Peyer's patch (tissue), 4 donors: Measurements from ENCODE around the gene DPEP1. TPM values are rescaled to one million over a fixed set of nuclear protein-coding genes. Genes with fewer than 3 reads are reported as not detected.

Experiments
- DNase-seq, 3 donors: peaks; one replicate each; pipeline ENCODE4 v3.0.0-alpha.2; 2017 to 2019
- H3K27ac ChIP-seq, 4 donors: fragments of 200-600 bp; sonication (generic); one replicate each; pipeline ENCODE4 v1.5.1; 2016 to 2019
- H3K27me3 ChIP-seq, 2 donors: fragments of 200-600 bp; sonication (generic); one replicate each; pipeline ENCODE4 v1.5.1; 2019
- H3K36me3 ChIP-seq, 3 donors: fragments of 200-600 bp; sonication (generic); one replicate each; pipeline ENCODE4 v1.5.1; 2016 to 2019
- H3K4me1 ChIP-seq, 4 donors: fragments of 200-600 bp; sonication (generic); one replicate each; pipeline ENCODE4 v1.5.1; 2016 to 2019
- H3K4me3 ChIP-seq, 4 donors: fragments of 200-600 bp; sonication (generic); 1 replicate in 3 of 4; 2 replicates in 1 of 4; pipeline ENCODE4 v1.5.1; 2016 to 2019; ENCODE audit warnings: mild to moderate bottlenecking in 1 of 4
- H3K9me3 ChIP-seq, 4 donors: fragments of 200-600 bp; sonication (generic); one replicate each; pipeline ENCODE4 v1.5.1; 2016 to 2019; ENCODE audit warnings: mild to moderate bottlenecking in 1 of 4
- CTCF ChIP-seq, 6 experiments: fragments of 450-650 bp in 4 of 6; fragments of 200-600 bp in 2 of 6; sonication (generic) in 1 of 6; IDR thresholded peaks; one replicate each; pipeline ENCODE4 v1.5.1; 2017 to 2019; ENCODE audit warnings: antibody characterized with exemption in 6 of 6, mild to moderate bottlenecking in 3 of 6, moderate library complexity in 1 of 6
- POLR2A ChIP-seq, 2 donors: fragments of 450-650 bp; IDR thresholded peaks; one replicate each; pipeline ENCODE4 v1.5.1; 2017; ENCODE audit warnings: antibody characterized with exemption in 2 of 2, mild to moderate bottlenecking in 2 of 2, moderate library complexity in 2 of 2
- total RNA-seq, 4 donors: library from RNA; depleted of rRNA; stranded (reverse); fragments of >200 nt; gene quantifications; one replicate each; pipeline ENCODE4 v1.1.0, GENCODE V29; 2016

Gene DPEP1
- total RNA-seq, 4 donors from 2014 or later: 272 to 3,324 (median 2,161) TPM

DNA sequence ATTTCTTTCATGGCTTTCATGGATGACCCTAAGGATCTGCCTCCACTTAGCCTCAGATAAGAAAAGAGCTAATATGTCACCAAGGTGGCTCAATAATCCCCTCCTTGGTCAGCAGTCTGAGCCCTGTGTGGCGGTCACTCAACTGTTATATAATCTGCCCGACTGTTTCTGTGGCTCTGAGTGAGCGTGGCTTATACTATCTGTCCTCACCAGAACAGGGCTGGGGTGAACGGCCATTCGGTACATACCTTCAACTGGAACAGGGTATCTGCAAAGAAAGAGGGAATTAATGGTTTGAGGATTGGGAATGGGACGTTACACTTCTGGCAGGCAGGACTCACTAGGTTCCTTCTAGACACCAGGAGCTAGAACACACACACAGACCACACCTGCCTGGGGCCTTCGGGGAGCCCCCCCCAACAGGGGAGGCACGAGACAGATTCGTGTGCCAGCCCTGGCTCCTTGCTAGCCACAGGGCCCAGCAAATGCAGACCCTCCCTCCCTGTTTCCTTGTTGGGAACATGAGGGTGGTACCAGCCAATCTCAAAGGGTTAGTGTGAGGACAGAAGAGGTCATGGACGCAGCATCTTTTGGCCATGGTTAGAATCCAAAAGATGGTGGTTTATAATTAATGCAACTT lies 40.3 kb downstream of the DPEP1 start:
- H3K27ac ChIP-seq: no peak overlapping the region
- H3K36me3 ChIP-seq: peaks cover 0 to 50% (median 0%) of the 10 kb centered on the region in 3 donors
- H3K4me1 ChIP-seq: peaks cover 4 to 25% (median 10%) of the 10 kb centered on the region in 4 donors
- no peak overlapping the region for H3K4me3 ChIP-seq
- no peak for DNase-seq
- H3K9me3 ChIP-seq: no peaks in the 10 kb centered on the region
- TF ChIP-seq CTCF (IDR thresholded peaks at IDR 0.05) (no peak), POLR2A (IDR thresholded peaks at IDR 0.05) (no peak)
- H3K27me3 ChIP-seq: no peaks in the 10 kb centered on the region

GRCh38 chr16:89655062-89655643 lies 41.7 kb downstream of the DPEP1 start:
- Histone ChIP-seq H3K27me3 (no peaks in the 10 kb centered on the region), H3K36me3 (peaks cover 0 to 38% (median 0%) of the 10 kb centered on the region in 3 donors), H3K4me3 (no peak overlapping the region), H3K27ac (peak overlapping the region in 2 of 4 donors; percentile 26 to 50), H3K4me1 (peaks cover 4 to 30% (median 11%) of the 10 kb centered on the region in 4 donors), H3K9me3 (no peaks in the 10 kb centered on the region)
- DNase-seq: peak in 1 of 3 donors; percentile 67
- TF ChIP-seq CTCF (IDR thresholded peaks at IDR 0.05) (no peak), POLR2A (IDR thresholded peaks at IDR 0.05) (no peak)

GRCh38 chr16:89656435-89657121 lies 43.1 kb downstream of the DPEP1 start:
- H3K4me1 ChIP-seq: peaks cover 4 to 30% (median 11%) of the 10 kb centered on the region in 4 donors
- DNase-seq: no peak
- H3K36me3 ChIP-seq: peaks cover 0 to 24% (median 0%) of the 10 kb centered on the region in 3 donors
- H3K27ac ChIP-seq: peak overlapping the region; percentile 85 to 90 (median 90)
- TF ChIP-seq POLR2A (IDR thresholded peaks at IDR 0.05) (no peak), CTCF (IDR thresholded peaks at IDR 0.05) (no peak)
- no peaks in the 10 kb centered on the region for H3K27me3 ChIP-seq
- no peaks in the 10 kb centered on the region for H3K9me3 ChIP-seq
- H3K4me3 ChIP-seq: peak overlapping the region; percentile 85 to 99 (median 91)

- Histone ChIP-seq H3K27ac (peak within 1 kb of the TSS; percentile 85 to 90 (median 90)), H3K4me3 (peak within 1 kb of the TSS; percentile 85 to 99 (median 91)), H3K36me3 (peaks cover 0 to 19% (median 0%) of the 10 kb centered on the region in 3 donors), H3K4me1 (peaks cover 4 to 30% (median 11%) of the 10 kb centered on the region in 4 donors), H3K27me3 (no peaks in the 10 kb centered on the region), H3K9me3 (no peaks in the 10 kb centered on the region)
- TF ChIP-seq CTCF (IDR thresholded peaks at IDR 0.05) (no peak), POLR2A (IDR thresholded peaks at IDR 0.05) (peak; percentile 74 to 79)
- peak; percentile 83 to 95 (median 94) for DNase-seq
Measured at GRCh38 chr16:89657442-89658220, 44.2 kb downstream of the DPEP1 start, which contains the start of the genes CHMP1A and SPATA33. Gene CHMP1A (minus strand): TSS chr16:89657708. CDS start chr16:89657588, 120 bp downstream. Gene SPATA33 (plus strand): TSS chr16:89657836. CDS start chr16:89657912, 76 bp downstream.
